NCI-H2227 (cell line): Measurements from ENCODE around the gene RAP1GAP2.
"Not testable (repeated sequence)": the region's sequence is repeated elsewhere in the genome, so short reads cannot be mapped to it uniquely, and the experiment has no call there.

Source experiments
- DNase-seq: peaks from one replicate; lab custom pipeline; 2025; ENCODE audit not compliant: unreplicated experiment; lab: John Stamatoyannopoulos, UW

Gene RAP1GAP2

DNA sequence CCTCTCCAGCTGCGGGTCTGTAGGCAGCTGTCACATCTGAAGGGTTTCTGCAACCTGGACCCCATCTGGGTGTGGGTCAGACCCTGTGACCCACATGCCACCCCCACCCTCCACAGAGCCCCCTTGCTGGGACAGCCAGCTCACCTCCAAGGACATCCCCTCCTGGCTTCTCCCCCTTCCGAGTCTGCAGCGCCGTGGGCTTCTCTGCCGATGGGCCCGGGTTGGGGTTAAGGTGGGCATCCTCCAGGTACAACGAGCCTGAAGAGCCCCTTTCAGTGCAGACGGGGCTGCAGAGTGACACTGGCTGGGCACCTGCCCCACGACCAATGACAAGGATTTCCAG, 238.3 kb downstream of the RAP1GAP2 start:
- no peak for DNase-seq

DNA sequence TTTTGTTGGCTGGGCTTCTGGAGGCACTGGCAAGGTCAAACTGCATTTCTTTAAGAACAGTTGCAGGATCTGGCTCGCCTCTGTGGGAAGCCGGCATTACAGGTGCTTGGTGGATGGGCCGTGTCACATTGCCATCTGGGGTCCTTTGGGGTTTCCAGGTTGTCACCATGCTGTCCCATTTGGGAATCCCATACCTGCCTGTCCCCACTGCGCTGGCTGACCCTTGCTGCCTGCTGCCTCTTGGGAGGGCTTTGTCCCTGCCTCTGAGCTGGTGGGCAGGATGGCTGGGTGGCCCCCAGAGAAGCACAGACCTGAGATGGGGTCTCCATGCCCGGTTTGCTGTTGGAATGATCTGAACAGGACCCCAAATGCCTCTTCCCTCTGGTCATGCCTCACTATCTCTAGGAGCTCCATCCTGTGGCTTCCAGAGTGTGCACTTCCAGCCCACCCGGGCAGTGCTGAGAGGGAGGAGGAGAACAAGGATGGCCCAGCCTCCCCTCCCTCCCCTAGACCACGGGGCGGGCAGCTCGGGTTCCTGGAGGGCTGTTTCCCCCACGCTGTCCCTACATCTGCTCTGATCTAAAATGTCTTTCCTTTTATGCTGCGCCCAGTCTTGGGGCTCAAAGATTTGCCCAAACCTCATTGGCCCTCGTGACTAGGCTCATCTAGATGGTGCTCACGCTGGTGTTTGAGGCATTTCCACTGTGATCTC, 239.2 kb downstream of the RAP1GAP2 start:
- DNase-seq: no peak

DNA sequence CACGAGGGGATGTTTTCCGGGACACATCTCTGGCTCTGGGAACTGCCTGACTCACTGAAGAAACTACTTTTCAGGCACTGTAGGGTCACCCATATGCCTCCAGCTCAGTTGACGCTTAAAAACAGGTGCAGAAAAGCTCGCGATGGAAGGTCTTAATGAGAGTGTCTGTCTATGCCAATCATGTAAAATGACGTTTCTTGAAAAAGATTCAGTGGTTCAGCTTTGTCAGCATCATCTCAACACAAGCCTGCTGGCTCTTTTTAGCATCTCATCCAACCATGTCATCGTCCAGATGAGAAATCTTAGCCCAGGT, 239.7 kb downstream of the RAP1GAP2 start:
- no peak for DNase-seq

DNA sequence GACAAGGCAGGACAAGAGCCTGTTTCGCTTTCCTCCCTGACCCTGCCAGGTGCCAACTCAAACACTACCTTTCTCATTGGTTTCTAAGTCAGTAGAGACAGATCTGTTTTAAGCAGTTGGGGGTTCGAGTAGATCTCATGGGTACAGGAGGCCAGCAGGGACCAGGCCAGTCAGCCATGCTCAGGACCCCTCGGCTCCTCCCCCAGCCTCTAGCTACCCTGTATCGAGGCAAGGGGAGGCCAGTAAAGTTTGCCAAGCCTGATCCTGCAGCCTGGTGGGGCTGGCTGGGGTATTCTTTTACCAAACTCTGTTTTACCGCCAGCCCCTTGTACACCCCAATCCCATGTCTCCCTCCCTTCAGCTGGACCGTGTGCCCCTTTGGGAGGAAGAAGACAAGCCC, 240.6 kb downstream of the RAP1GAP2 start:
- DNase-seq: no peak

DNA sequence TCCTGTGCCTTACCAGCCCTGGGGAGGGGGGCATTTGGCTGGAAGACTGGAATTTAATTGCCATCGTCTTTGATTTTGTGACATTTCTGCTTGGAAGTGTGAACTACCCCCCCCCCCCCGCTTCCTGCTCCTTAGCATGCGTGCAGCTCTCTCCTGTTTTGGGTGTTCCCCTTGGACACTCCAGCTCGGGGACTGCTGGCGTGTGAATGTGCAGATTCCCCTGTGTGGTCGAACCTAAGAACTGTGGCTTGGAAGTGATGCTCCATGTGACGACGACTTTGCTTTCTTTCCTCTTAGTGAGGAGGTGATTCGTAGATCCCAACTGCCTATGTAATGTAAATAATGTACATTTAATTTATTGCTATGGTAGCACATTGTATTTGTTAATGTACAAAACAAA, 241.0 kb downstream of the RAP1GAP2 start:
- no peak for DNase-seq

DNA sequence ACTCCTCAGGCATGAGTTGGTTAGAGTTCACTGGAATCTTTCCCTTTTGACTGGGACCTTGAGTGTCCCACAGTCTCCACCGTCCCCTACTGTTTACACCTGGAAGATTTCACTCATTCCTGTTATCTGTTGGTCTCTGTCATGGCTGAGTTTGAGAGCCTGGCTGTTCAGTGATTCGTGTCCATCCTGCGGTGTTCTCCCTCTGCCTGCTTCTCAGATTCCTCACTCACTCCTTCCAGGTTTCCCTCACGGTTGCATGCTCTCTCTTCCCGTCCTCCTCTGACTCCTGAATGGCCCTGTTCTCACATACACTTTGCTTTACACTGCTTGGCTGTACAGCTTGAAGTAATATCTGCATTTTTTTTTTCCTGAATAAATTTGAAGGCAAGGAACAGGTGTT, 242.7 kb downstream of the RAP1GAP2 start:
- no peak for DNase-seq

DNA sequence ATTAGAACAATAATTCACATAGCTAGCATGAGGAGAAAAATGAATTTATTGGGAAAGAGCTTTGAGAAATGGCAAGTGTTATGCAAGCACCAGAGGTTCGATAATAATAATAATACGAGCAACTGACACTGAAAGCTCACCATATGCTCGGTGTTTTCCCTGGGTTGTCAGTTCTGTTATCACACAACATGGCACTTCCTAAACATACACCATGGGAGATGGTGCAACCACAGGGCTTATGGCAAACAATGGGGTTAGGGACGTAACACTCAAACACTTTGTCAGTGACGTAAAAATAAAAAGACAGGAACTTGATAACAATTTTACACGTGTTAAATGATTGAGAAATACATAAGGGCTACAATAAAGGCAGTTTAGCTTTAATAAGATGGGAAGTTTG, 243.5 kb downstream of the RAP1GAP2 start:
- DNase-seq: no peak

DNA sequence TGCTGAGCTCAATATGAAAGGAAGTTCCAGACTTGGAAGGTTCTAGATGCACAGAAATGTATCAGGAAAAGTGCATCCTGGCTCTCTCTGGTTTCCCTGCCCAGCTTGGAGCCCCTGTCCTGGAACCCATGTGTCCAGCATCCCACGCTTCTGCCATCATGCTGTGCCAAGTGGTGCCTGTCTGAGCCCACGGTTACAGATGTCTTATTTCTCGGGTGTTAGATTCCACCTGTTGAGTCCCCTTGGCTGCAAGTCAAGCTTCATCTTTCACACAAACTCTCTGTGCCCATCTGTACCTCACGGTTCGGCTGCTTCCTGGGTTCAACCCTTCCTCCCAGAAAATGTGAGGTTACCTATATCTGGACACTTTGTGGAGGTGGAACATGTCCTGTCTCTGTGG, 244.6 kb downstream of the RAP1GAP2 start:
- no peak for DNase-seq

DNA sequence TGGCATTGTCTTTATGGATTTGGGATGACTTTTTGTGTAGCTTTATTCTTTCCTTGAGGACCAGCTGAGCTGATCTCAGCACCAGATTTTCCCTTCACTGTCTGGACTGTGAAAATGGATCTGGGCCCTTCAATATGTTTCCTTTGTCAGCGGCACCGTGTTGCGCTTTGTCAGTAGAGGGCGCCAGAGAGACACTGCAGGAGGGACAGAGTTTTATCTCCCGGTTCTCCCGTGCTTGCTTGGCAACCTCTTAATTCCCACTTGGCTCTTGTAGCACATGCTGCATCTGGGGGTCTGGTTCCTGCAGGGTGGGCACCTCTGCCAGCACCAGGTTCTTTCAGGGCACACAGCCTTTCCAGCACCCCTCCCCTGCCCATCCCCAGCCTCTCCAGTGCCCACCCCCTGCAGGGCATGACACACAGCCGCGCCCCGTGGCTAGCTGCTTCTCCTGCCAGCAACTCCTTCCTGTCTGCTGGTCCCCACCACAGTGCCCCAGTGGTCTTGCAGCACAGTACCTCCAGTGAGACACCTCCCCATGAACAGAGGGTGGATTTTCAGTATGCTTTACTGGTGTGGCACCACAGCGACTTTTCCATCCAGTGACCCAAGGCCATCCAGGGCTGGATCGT, 247.6 kb downstream of the RAP1GAP2 start:
- DNase-seq: no peak

DNA sequence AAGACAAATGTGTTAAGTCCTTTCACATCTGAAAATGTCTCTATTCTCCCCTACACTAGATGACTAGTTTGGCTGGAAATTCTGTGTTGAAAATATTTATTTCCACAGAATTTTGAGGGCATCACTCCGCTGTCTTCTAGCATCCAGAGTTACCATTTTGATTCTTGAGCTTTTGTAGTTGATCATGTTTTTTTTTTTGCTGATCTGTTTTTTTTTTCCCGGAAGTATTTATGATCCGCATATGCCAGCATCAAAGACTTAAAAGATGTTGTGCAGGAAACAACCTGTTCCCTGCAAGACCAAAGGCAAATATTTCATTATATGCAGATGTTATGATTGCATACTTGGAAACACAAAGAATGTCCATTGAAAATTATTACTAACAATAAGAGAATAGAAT, 250.5 kb downstream of the RAP1GAP2 start:
- no peak for DNase-seq

DNA sequence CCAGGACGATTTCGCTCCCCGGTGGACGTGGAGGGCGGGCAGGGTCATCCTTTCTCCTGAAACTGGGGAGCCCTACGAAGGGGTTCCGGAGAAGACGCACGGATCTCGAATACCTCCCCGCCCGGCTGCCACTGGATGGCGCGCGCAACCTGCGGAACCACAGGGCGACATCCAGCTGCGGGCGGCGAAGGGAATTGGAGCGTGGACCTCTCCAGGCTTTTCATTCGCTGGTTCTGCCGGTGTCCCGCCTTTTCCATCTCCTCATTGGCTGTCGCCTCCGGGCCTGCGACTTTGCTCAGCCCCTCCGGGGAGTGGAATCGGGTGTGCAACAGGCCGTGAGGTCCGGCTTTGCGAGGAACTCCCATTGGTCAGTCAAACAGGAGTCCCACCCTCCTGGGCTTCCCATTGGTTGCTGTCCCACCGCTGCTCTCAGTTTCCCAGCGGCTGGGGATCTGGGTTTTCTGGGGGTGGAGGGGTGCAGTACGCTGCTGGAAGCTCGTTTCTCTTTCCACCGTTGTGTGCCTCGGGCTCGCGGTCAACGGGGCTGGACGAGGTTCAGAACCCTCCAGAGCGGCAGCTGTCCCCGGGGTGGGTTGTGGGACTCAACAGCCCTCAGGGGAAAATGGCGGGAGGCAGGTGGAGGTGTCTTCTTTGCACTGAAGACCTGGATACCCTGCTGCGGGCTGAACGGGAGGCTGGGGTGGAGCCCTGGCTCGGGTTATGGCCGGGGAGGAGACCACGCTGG, 252.7 kb downstream of the RAP1GAP2 start:
- DNase-seq: peak; percentile 94

DNA sequence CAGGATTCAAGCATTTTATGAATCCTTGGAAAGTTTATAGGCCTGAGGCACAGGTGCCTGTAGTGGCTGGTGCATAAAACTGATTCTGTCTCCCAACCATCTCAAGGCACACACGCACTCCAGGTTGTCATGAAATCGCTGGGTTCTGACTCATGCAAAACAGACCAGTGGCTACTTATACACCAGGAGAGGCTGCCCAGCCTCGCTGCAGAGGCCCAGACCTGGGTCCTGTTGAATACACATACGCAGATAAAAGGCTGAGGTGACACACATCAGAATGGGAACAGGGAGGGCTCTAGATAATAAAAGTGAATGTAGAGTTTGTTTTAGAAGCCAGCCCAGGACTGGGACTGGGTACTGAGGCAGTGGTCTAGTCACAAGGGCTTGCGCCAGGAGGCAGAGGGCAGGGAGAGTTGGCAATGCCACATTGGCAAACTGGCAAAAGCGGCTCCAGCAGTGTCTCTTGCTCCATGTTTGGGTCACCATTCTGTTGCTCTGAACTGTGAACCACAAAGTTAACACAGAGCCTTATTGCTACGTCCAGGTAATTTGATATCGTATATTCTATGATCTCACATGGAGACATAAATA, 253.6 kb downstream of the RAP1GAP2 start:
- DNase-seq: no peak

DNA sequence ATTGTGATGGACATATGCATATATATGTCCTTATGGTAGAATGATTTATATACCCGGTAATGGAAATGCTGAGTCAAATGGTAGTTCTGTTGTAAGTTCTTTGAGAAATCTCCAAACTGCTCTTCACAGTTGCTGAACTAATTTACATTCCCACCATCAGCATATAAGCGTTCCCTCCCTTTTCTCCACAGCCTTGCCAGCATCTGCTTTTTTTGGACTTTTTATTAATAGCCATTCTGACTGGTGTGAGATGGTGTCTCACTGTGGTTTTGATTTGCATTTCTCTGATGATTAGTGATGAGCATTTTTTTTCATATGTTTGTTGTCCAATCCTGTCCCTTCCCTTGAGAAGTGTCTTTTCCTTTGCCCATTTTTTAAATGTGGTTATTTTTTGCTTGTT, 258.6 kb downstream of the RAP1GAP2 start:
- DNase-seq: not testable (repeated sequence)

DNA sequence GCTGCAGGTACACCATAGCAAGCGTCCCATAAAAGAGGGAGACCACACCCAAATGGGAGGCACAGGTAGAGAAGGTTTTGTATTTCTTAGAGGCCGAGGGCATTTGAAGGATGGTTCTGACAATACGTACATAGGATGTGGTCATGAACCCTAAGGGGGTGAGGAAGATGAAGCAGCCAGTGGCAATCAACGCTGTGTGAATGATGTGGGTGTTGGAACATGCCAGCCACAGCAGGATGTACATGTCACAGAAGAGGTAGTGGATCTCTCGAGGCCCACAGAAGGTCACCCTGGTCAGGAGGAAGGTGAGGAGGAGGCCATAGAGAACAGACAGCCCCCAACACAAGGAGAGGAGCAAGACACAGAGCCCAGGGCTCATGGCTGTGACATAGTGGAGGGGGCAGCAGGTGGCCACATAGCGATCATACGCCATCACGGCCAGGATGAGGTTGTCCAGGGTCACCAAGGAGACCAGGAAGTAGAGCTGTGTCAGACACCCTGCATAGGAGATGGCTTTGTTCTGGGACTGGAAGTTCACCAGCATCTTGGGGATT, 266.7 kb downstream of the RAP1GAP2 start:
- DNase-seq: not testable (repeated sequence)

DNA sequence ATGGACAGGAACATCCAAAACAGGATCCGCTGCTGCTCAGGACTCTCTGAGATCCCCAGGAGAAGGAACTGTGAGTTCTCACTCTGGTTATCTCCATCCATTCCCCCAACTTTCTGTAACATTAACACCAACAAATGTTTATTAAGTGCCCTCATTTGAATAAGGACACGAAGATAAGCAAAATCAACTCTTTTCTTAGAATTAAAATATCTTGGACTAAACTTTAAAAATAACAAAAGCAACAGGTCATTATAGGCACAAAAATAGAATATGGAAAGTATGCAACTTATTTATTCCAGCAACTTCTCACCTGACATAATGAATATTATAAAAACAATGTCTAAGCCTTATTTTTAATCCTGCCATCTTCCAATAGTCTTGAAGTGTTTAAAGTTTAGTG, 267.3 kb downstream of the RAP1GAP2 start, which contains the start of gene OR1D5:
OR1D5 (minus strand) TSS at position 101 of the 400 bp plus-strand sequence; CDS start at position 101, 0 bp downstream.
- not testable (repeated sequence) for DNase-seq

DNA sequence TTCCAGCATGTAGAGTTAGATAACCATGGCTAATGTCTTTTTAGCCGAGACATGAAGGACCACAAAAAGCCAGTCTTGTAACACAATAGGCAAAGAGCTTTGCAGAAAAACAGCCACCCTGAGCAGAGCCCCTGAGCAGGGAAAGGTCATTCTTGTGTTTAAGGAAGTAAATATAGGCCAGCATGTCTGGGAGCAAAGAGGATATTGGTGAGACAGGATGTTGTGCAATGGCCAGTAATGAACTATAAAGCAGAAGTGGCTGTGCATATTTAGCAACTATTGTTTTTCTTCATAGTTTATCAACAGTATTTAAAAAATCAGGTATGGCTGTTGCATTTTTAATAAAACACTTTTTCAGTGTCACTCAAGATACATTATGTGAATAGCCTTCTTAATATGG, 269.0 kb downstream of the RAP1GAP2 start:
- DNase-seq: not testable (repeated sequence)

DNA sequence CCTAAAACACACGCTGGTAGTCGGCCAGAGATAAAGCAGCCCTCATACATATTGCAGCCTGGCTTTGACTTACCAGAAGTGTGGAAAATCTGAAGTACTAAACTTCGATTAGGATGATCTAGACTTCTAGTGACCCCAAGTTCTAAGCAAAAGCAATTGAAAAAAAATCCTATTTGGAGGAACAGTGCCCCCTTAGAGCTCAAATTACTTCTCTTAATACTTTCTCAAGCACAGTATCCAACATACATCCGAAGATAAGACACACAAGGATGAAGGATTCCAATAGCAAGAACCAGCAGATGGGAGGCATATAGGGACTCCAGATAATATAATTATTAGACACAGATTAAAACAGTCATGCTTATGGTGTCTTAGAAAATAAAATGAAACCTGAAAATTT, 277.6 kb downstream of the RAP1GAP2 start:
- DNase-seq: not testable (repeated sequence)
